ENCODE results near the gene THADA.

GRCh38 chr2:43520919-43521318, 74.9 kb downstream of the THADA start:
- TF ChIP-seq CTCF (IDR thresholded peaks at IDR 0.05), result no peak
- no peak for TF ChIP-seq ETV6 (CRISPR knock-in tag; IDR thresholded peaks at IDR 0.05)
- no peak for TF ChIP-seq HMGXB4 (CRISPR knock-in tag; IDR thresholded peaks at IDR 0.05)
- TF ChIP-seq ZNF121 (CRISPR knock-in tag; IDR thresholded peaks at IDR 0.05), result no peak
- TF ChIP-seq MLX (CRISPR knock-in tag; IDR thresholded peaks at IDR 0.05), result no peak
- TF ChIP-seq ZNF232 (CRISPR knock-in tag; IDR thresholded peaks at IDR 0.05), result no peak
- no peak for TF ChIP-seq ATF3 (CRISPR knock-in tag; conservative IDR thresholded peaks at IDR 0.05)
- TF ChIP-seq ATF2 (CRISPR knock-in tag; IDR thresholded peaks at IDR 0.05; ENCODE audit: borderline replicate concordance, low read depth), result no peak
- TF ChIP-seq CREM (CRISPR knock-in tag; IDR thresholded peaks at IDR 0.05), result no peak
- no peak for TF ChIP-seq E2F1 (CRISPR knock-in tag; IDR thresholded peaks at IDR 0.05)
- TF ChIP-seq ELF4 (CRISPR knock-in tag; IDR thresholded peaks at IDR 0.05; ENCODE audit: low read depth), result no peak
- no peak for TF ChIP-seq TEAD4 (CRISPR knock-in tag; IDR thresholded peaks at IDR 0.05)
- TF ChIP-seq NFATC4 (CRISPR knock-in tag; IDR thresholded peaks at IDR 0.05), result no peak
- no peak for TF ChIP-seq ATF1 (CRISPR knock-in tag; IDR thresholded peaks at IDR 0.05)
